Neural cell (in vitro differentiated cells): Measurements from ENCODE around the gene SEC16B.

Experiments used
- EP300 ChIP-seq: fragments of 450-650 bp; conservative IDR thresholded peaks from 2 replicates; pipeline ENCODE4 v1.6.1; 2014; ENCODE audit warnings: antibody characterized with exemption, mild to moderate bottlenecking, moderate library complexity; ENCODE audit not compliant: poor library complexity, severe bottlenecking
- EZH2 ChIP-seq: fragments of 200-600, 300-800 bp; shearing (Covaris generic), sonication (generic); IDR thresholded peaks from 2 replicates; pipeline ENCODE4 v1.6.1; 2014; ENCODE audit warnings: antibody characterized with exemption, low read length, borderline replicate concordance, mild to moderate bottlenecking; ENCODE audit not compliant: insufficient read depth, poor library complexity, severe bottlenecking
- POLR2AphosphoS5 ChIP-seq: IDR thresholded peaks from 2 replicates; pipeline ENCODE4 v1.6.1; 2012
- RAD21 ChIP-seq: fragments of 450-650 bp; conservative IDR thresholded peaks from 2 replicates; pipeline ENCODE4 v1.6.1; 2014; ENCODE audit warnings: antibody characterized with exemption, mild to moderate bottlenecking, moderate library complexity
- REST ChIP-seq: IDR thresholded peaks from 2 replicates; pipeline ENCODE4 v1.6.1; 2012; ENCODE audit warnings: borderline replicate concordance
- SMC3 ChIP-seq: fragments of 450-650 bp; conservative IDR thresholded peaks from 2 replicates; pipeline ENCODE4 v1.6.1; 2014; ENCODE audit warnings: antibody characterized with exemption, mild to moderate bottlenecking, moderate library complexity; ENCODE audit not compliant: poor library complexity
- TAF1 ChIP-seq: IDR thresholded peaks from 2 replicates; pipeline ENCODE4 v1.6.1; 2012; ENCODE audit warnings: low read depth
- TF ChIP-seq, protein P1 (sequence below): fragments of 450-650 bp; IDR thresholded peaks from 2 replicates; pipeline ENCODE4 v1.5.1; 2014; ENCODE audit warnings: antibody characterized with exemption, mild to moderate bottlenecking, moderate library complexity; ENCODE audit not compliant: poor library complexity, severe bottlenecking

DNA sequence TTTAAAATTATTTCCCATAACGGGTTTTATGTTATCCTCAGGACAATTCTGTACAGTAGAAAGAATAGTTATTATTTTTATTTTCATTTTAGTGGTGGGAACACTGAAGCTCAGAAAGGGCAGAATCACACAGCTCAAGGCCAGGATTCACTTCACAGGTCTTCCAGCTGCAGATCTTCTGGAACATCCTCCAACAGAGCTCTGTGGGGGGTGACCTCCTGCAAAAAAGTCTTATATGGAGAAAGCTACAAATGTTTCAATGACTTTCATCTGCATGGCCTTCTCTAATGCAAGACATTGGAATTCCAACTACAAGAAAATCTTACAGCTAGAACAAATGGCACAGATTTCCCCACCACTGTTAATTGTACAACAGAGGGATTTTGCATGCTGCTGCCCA is 64.2 kb downstream of the SEC16B start:
- TF ChIP-seq, protein P1, sequence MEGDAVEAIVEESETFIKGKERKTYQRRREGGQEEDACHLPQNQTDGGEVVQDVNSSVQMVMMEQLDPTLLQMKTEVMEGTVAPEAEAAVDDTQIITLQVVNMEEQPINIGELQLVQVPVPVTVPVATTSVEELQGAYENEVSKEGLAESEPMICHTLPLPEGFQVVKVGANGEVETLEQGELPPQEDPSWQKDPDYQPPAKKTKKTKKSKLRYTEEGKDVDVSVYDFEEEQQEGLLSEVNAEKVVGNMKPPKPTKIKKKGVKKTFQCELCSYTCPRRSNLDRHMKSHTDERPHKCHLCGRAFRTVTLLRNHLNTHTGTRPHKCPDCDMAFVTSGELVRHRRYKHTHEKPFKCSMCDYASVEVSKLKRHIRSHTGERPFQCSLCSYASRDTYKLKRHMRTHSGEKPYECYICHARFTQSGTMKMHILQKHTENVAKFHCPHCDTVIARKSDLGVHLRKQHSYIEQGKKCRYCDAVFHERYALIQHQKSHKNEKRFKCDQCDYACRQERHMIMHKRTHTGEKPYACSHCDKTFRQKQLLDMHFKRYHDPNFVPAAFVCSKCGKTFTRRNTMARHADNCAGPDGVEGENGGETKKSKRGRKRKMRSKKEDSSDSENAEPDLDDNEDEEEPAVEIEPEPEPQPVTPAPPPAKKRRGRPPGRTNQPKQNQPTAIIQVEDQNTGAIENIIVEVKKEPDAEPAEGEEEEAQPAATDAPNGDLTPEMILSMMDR, result no peak
- TF ChIP-seq EZH2, result no peak
- TF ChIP-seq EP300, result no peak
- TF ChIP-seq SMC3, result no peak
- TF ChIP-seq POLR2AphosphoS5, result no peak
- no peak for TF ChIP-seq RAD21
- TF ChIP-seq TAF1, result no peak
- TF ChIP-seq REST, result no peak
